ENCODE measurements around the gene KLRC2.

DNA sequence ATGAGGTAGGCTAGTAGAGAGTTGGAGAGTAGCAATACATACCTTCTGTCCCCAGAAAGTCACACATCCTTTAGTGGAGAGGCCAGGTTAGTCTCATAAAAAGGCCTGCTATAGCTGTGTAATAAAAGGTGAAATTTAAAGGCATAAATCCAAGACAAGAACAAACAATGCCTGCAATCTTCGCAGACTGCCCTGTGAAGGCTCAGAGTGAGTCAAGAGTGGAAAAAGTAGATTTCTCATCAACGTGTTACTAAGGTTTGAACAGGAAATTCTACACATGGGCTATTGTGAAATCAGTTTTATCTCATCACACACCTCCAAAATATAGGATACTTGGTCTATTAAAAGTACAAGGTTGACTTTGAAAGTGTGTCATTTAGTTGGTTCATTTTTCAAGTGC lies 17.3 kb upstream of the KLRC2 start, which contains the start of gene KLRC1:
- TF ChIP-seq, protein P1, sequence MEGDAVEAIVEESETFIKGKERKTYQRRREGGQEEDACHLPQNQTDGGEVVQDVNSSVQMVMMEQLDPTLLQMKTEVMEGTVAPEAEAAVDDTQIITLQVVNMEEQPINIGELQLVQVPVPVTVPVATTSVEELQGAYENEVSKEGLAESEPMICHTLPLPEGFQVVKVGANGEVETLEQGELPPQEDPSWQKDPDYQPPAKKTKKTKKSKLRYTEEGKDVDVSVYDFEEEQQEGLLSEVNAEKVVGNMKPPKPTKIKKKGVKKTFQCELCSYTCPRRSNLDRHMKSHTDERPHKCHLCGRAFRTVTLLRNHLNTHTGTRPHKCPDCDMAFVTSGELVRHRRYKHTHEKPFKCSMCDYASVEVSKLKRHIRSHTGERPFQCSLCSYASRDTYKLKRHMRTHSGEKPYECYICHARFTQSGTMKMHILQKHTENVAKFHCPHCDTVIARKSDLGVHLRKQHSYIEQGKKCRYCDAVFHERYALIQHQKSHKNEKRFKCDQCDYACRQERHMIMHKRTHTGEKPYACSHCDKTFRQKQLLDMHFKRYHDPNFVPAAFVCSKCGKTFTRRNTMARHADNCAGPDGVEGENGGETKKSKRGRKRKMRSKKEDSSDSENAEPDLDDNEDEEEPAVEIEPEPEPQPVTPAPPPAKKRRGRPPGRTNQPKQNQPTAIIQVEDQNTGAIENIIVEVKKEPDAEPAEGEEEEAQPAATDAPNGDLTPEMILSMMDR (conservative IDR thresholded peaks at IDR 0.05; ENCODE audit: low read depth, low read length), result no peak
- TF ChIP-seq RFX5 (IDR thresholded peaks at IDR 0.05; ENCODE audit: low read depth, low read length), result no peak
- no peak for TF ChIP-seq RAD21 (IDR thresholded peaks at IDR 0.05; ENCODE audit: low read length)

Data from IMR-90 (cell line).